ENCODE results near the gene TRPM3.
"Not testable (repeated sequence)": the region's sequence is repeated elsewhere in the genome, so short reads cannot be mapped to it uniquely, and the experiment has no call there.

Gene TRPM3

GRCh38 chr9:70673844-70674243, 447.6 kb downstream of the TRPM3 start:
- DNase-seq (ENCODE audit: low read depth, low spot score): no peak

- no peak for DNase-seq (ENCODE audit: low read depth, low spot score)
These were observed 449.2 kb downstream of the TRPM3 start for GRCh38 chr9:70672161-70672649.

- no peak for DNase-seq (ENCODE audit: low read depth, low spot score)
These were observed 452.7 kb downstream of the TRPM3 start for GRCh38 chr9:70668751-70669150.

GRCh38 chr9:70658765-70659164, 462.7 kb downstream of the TRPM3 start:
- DNase-seq (ENCODE audit: low read depth, low spot score): no peak

- no peak for DNase-seq (ENCODE audit: low read depth, low spot score)
These were observed 465.1 kb downstream of the TRPM3 start for GRCh38 chr9:70656281-70656680.

- no peak for DNase-seq (ENCODE audit: low read depth, low spot score)
These were observed 467.3 kb downstream of the TRPM3 start for GRCh38 chr9:70654144-70654543.

GRCh38 chr9:70644627-70645026, 476.8 kb downstream of the TRPM3 start:
- DNase-seq (ENCODE audit: low read depth, low spot score): not testable (repeated sequence)

- no peak for DNase-seq (ENCODE audit: low read depth, low spot score)
These were observed 479.1 kb downstream of the TRPM3 start for GRCh38 chr9:70642341-70642740.

- DNase-seq (ENCODE audit: low read depth, low spot score): no peak
These were observed 479.8 kb downstream of the TRPM3 start for GRCh38 chr9:70641631-70642030.

- no peak for DNase-seq (ENCODE audit: low read depth, low spot score)
These were observed 480.4 kb downstream of the TRPM3 start for GRCh38 chr9:70641031-70641430.

GRCh38 chr9:70639853-70640814, 481.3 kb downstream of the TRPM3 start:
- DNase-seq (ENCODE audit: low read depth, low spot score): no peak

- no peak for DNase-seq (ENCODE audit: low read depth, low spot score)
These were observed 485.6 kb downstream of the TRPM3 start for GRCh38 chr9:70635790-70636189.

GRCh38 chr9:70634696-70635095, 486.7 kb downstream of the TRPM3 start:
- no peak for DNase-seq (ENCODE audit: low read depth, low spot score)

GRCh38 chr9:70630971-70631370, 490.4 kb downstream of the TRPM3 start:
- no peak for DNase-seq (ENCODE audit: low read depth, low spot score)

GRCh38 chr9:70629080-70629685, 492.2 kb downstream of the TRPM3 start:
- DNase-seq (ENCODE audit: low read depth, low spot score): not testable (repeated sequence)

GRCh38 chr9:70625078-70625477, 496.3 kb downstream of the TRPM3 start:
- DNase-seq (ENCODE audit: low read depth, low spot score): no peak

GRCh38 chr9:70618784-70619183, 502.6 kb downstream of the TRPM3 start:
- DNase-seq (ENCODE audit: low read depth, low spot score): no peak

- DNase-seq (ENCODE audit: low read depth, low spot score): no peak
These were observed 504.2 kb downstream of the TRPM3 start for GRCh38 chr9:70617033-70617828.

- no peak for DNase-seq (ENCODE audit: low read depth, low spot score)
These were observed 505.0 kb downstream of the TRPM3 start for GRCh38 chr9:70616228-70616990.

GRCh38 chr9:70615464-70616138, 505.8 kb downstream of the TRPM3 start:
- no peak for DNase-seq (ENCODE audit: low read depth, low spot score)
